ENCODE data around the gene ANKRD12.

DNA sequence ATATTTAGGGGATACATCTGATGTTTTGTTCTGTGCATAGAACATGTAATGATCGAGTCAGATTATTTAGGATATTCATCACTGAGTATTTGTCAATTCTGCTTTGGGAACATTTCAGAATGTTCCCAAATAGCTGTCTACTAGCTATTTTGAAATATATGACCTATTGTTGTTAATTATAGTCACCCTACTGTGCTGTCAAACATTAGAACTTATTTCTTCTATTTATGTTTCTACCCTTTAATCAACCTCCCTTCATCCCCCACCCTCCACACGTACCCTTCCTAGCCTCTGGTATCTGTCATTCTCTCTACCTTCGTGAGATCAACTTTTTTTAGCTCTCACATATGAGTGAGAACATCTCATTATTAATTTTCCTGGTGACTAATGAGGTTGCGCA lies 40.9 kb downstream of the ANKRD12 start:
- TF ChIP-seq, protein P1, sequence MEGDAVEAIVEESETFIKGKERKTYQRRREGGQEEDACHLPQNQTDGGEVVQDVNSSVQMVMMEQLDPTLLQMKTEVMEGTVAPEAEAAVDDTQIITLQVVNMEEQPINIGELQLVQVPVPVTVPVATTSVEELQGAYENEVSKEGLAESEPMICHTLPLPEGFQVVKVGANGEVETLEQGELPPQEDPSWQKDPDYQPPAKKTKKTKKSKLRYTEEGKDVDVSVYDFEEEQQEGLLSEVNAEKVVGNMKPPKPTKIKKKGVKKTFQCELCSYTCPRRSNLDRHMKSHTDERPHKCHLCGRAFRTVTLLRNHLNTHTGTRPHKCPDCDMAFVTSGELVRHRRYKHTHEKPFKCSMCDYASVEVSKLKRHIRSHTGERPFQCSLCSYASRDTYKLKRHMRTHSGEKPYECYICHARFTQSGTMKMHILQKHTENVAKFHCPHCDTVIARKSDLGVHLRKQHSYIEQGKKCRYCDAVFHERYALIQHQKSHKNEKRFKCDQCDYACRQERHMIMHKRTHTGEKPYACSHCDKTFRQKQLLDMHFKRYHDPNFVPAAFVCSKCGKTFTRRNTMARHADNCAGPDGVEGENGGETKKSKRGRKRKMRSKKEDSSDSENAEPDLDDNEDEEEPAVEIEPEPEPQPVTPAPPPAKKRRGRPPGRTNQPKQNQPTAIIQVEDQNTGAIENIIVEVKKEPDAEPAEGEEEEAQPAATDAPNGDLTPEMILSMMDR (IDR thresholded peaks at IDR 0.05; ENCODE audit: low read depth, low read length, missing input control): no peak
- no peak for TF ChIP-seq TAF1 (conservative IDR thresholded peaks at IDR 0.05)
- TF ChIP-seq RAD21 (IDR thresholded peaks at IDR 0.05): no peak

All from liver (tissue), 3 donors.